Neural cell (in vitro differentiated cells): ENCODE results near the gene KCNIP4. TPM values are rescaled to one million over a fixed set of nuclear protein-coding genes. Genes with fewer than 3 reads are reported as not detected.

Experiments used
- H2AFZ ChIP-seq: fragments of 200-600, 300-800 bp; sonication (generic), shearing (Covaris generic); 2 replicates; pipeline ENCODE4 v1.6.0; 2014; ENCODE audit warnings: low read depth, mild to moderate bottlenecking, antibody characterized with exemption, low read length, moderate library complexity
- H3F3A ChIP-seq: fragments of 200-600 bp; shearing (Covaris generic); 2 replicates; pipeline ENCODE4 v1.6.1; 2016; ENCODE audit warnings: mild to moderate bottlenecking, moderate library complexity, mixed read lengths, antibody characterized with exemption, low read length; ENCODE audit not compliant: insufficient read depth, poor library complexity, severe bottlenecking
- H3K27ac ChIP-seq: fragments of 200-600, 300-800 bp; sonication (generic), shearing (Covaris generic); 2 replicates; pipeline ENCODE4 v1.5.1; 2014; ENCODE audit warnings: mild to moderate bottlenecking, low read length, moderate library complexity
- H3K27me3 ChIP-seq: fragments of 300-800, 200-600 bp; sonication (generic), shearing (Covaris generic); 2 replicates; pipeline ENCODE4 v1.6.0; 2014; ENCODE audit warnings: mild to moderate bottlenecking, low read depth, low read length, moderate library complexity; ENCODE audit not compliant: insufficient read depth
- H3K36me3 ChIP-seq: fragments of 300-800, 200-600 bp; sonication (generic), shearing (Covaris generic); 2 replicates; pipeline ENCODE4 v1.5.1; 2014; ENCODE audit warnings: mild to moderate bottlenecking, antibody characterized with exemption, low read length, moderate library complexity; ENCODE audit not compliant: insufficient read depth
- H3K4me2 ChIP-seq: fragments of 300-800, 200-600 bp; sonication (generic), shearing (Covaris generic); 2 replicates; pipeline ENCODE4 v1.6.0; 2014; ENCODE audit warnings: mild to moderate bottlenecking, low read length
- H3K4me3 ChIP-seq: fragments of 300-800, 200-600 bp; sonication (generic), shearing (Covaris generic); 2 replicates; pipeline ENCODE4 v1.5.1; 2014; ENCODE audit warnings: mild to moderate bottlenecking, low read length, moderate library complexity
- H3K79me2 ChIP-seq: fragments of 200-600 bp; shearing (Covaris generic); replicated peaks from 2 replicates; pipeline ENCODE4 v1.6.0; 2014; ENCODE audit warnings: mild to moderate bottlenecking, low read length, moderate library complexity; ENCODE audit not compliant: insufficient read depth
- H3K9ac ChIP-seq: fragments of 300-800, 200-600 bp; sonication (generic), shearing (Covaris generic); 2 replicates; pipeline ENCODE4 v1.6.1; 2016; ENCODE audit warnings: mild to moderate bottlenecking, low read length, mixed read lengths
- H3K9me2 ChIP-seq: fragments of 200-600 bp; shearing (Covaris generic); 2 replicates; pipeline ENCODE4 v1.6.1; 2016; ENCODE audit warnings: mild to moderate bottlenecking, low read length, mixed read lengths; ENCODE audit not compliant: insufficient read depth
- H3K9me3 ChIP-seq: fragments of 200-600, 300-800 bp; sonication (generic), shearing (Covaris generic); 2 replicates; pipeline ENCODE4 v1.6.1; 2016; ENCODE audit warnings: mild to moderate bottlenecking, mixed run types, low read length, moderate library complexity, mixed read lengths
- H4K20me1 ChIP-seq: fragments of 200-600 bp; shearing (Covaris generic); 2 replicates; pipeline ENCODE4 v1.6.1; 2016; ENCODE audit warnings: mild to moderate bottlenecking, mixed run types; ENCODE audit not compliant: insufficient read depth
- EZH2 ChIP-seq: fragments of 200-600, 300-800 bp; shearing (Covaris generic), sonication (generic); IDR thresholded peaks from 2 replicates; pipeline ENCODE4 v1.6.1; 2014; ENCODE audit warnings: antibody characterized with exemption, low read length, borderline replicate concordance, mild to moderate bottlenecking; ENCODE audit not compliant: insufficient read depth, poor library complexity, severe bottlenecking
- MXI1 ChIP-seq: fragments of 450-650 bp; conservative IDR thresholded peaks from 2 replicates; pipeline ENCODE4 v1.6.1; 2014; ENCODE audit warnings: antibody characterized with exemption, mild to moderate bottlenecking; ENCODE audit not compliant: poor library complexity, severe bottlenecking
- RAD21 ChIP-seq: fragments of 450-650 bp; conservative IDR thresholded peaks from 2 replicates; pipeline ENCODE4 v1.6.1; 2014; ENCODE audit warnings: antibody characterized with exemption, mild to moderate bottlenecking, moderate library complexity
- SMC3 ChIP-seq: fragments of 450-650 bp; conservative IDR thresholded peaks from 2 replicates; pipeline ENCODE4 v1.6.1; 2014; ENCODE audit warnings: antibody characterized with exemption, mild to moderate bottlenecking, moderate library complexity; ENCODE audit not compliant: poor library complexity
- TAF1 ChIP-seq: IDR thresholded peaks from 2 replicates; pipeline ENCODE4 v1.6.1; 2012; ENCODE audit warnings: low read depth
- polyA plus RNA-seq: library from polyadenylated mRNA; depleted of rRNA; stranded (reverse); fragments of >200 nt; gene quantifications from 2 replicates; pipeline ENCODE4 v1.2.3, GENCODE V29; 2014
- TF ChIP-seq, protein P1 (sequence below): IDR thresholded peaks from 2 replicates; pipeline ENCODE4 v1.6.1; 2012; ENCODE audit warnings: borderline replicate concordance
- TF ChIP-seq, protein P2 (sequence below): fragments of 450-650 bp; IDR thresholded peaks from 2 replicates; pipeline ENCODE4 v1.5.1; 2014; ENCODE audit warnings: antibody characterized with exemption, mild to moderate bottlenecking, moderate library complexity; ENCODE audit not compliant: poor library complexity, severe bottlenecking

KCNIP4 gene
- polyA plus RNA-seq, 1 donor from 2014 or later, result 22.8 TPM

GRCh38 chr4:21490682-21491081 lies 457.9 kb downstream of the KCNIP4 start:
- Histone ChIP-seq H3K27me3 (no peaks in the 10 kb centered on the region), H3K4me2 (no peak overlapping the region), H3K27ac (no peak overlapping the region), H4K20me1 (no peaks in the 10 kb centered on the region), H3F3A (no peaks in the 10 kb centered on the region), H3K4me3 (no peak overlapping the region), H3K9me3 (no peaks in the 10 kb centered on the region), H3K79me2 (no peaks in the 10 kb centered on the region), H3K36me3 (no peaks in the 10 kb centered on the region), H2AFZ (no peak overlapping the region), H3K9me2 (no peaks in the 10 kb centered on the region), H3K9ac (no peak overlapping the region)
- no peak for TF ChIP-seq RAD21
- TF ChIP-seq, protein P1, sequence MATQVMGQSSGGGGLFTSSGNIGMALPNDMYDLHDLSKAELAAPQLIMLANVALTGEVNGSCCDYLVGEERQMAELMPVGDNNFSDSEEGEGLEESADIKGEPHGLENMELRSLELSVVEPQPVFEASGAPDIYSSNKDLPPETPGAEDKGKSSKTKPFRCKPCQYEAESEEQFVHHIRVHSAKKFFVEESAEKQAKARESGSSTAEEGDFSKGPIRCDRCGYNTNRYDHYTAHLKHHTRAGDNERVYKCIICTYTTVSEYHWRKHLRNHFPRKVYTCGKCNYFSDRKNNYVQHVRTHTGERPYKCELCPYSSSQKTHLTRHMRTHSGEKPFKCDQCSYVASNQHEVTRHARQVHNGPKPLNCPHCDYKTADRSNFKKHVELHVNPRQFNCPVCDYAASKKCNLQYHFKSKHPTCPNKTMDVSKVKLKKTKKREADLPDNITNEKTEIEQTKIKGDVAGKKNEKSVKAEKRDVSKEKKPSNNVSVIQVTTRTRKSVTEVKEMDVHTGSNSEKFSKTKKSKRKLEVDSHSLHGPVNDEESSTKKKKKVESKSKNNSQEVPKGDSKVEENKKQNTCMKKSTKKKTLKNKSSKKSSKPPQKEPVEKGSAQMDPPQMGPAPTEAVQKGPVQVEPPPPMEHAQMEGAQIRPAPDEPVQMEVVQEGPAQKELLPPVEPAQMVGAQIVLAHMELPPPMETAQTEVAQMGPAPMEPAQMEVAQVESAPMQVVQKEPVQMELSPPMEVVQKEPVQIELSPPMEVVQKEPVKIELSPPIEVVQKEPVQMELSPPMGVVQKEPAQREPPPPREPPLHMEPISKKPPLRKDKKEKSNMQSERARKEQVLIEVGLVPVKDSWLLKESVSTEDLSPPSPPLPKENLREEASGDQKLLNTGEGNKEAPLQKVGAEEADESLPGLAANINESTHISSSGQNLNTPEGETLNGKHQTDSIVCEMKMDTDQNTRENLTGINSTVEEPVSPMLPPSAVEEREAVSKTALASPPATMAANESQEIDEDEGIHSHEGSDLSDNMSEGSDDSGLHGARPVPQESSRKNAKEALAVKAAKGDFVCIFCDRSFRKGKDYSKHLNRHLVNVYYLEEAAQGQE, result no peak
- TF ChIP-seq TAF1, result no peak

DNA sequence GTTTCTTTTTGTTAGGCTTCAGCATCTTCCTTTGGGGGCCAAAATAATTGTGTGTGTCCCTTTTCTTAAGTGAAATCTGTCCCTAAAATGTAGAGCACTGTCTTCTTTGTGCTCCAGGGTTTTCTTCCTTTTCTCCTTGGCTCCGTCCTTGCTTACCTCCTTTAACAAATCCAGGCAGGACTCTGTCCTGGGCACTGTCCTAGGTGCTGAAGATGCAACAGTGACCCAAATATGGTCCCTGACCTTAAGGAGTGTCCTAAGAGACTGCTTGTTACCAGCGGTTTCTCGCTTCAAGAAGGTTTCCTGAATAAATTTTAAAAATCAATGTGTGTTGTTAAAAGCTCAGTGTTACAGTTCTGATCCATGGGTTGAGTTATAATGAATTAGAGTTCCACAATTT lies 471.8 kb downstream of the KCNIP4 start:
- TF ChIP-seq RAD21 (no peak), EZH2 (no peak), SMC3 (no peak), TAF1 (no peak), MXI1 (no peak)
- TF ChIP-seq, protein P1, result no peak
- TF ChIP-seq, protein P2, sequence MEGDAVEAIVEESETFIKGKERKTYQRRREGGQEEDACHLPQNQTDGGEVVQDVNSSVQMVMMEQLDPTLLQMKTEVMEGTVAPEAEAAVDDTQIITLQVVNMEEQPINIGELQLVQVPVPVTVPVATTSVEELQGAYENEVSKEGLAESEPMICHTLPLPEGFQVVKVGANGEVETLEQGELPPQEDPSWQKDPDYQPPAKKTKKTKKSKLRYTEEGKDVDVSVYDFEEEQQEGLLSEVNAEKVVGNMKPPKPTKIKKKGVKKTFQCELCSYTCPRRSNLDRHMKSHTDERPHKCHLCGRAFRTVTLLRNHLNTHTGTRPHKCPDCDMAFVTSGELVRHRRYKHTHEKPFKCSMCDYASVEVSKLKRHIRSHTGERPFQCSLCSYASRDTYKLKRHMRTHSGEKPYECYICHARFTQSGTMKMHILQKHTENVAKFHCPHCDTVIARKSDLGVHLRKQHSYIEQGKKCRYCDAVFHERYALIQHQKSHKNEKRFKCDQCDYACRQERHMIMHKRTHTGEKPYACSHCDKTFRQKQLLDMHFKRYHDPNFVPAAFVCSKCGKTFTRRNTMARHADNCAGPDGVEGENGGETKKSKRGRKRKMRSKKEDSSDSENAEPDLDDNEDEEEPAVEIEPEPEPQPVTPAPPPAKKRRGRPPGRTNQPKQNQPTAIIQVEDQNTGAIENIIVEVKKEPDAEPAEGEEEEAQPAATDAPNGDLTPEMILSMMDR, result no peak
- no peaks in the 10 kb centered on the region for H4K20me1 ChIP-seq
- H2AFZ ChIP-seq, result no peak overlapping the region
- no peaks in the 10 kb centered on the region for H3K36me3 ChIP-seq
- H3K4me2 ChIP-seq, result no peak overlapping the region
- no peaks in the 10 kb centered on the region for H3K9me2 ChIP-seq
- no peak overlapping the region for H3K27ac ChIP-seq
- H3F3A ChIP-seq, result no peaks in the 10 kb centered on the region
- H3K27me3 ChIP-seq, result no peaks in the 10 kb centered on the region
- no peak overlapping the region for H3K4me3 ChIP-seq
- no peaks in the 10 kb centered on the region for H3K79me2 ChIP-seq
- no peaks in the 10 kb centered on the region for H3K9me3 ChIP-seq
- no peak overlapping the region for H3K9ac ChIP-seq
